ENCODE results near the gene SNX24.
"Not testable (repeated sequence)": the region's sequence is repeated elsewhere in the genome, so short reads cannot be mapped to it uniquely, and the experiment has no call there.

Gene SNX24

GRCh38 chr5:122874179-122874875, 28.9 kb downstream of the SNX24 start:
- no peak for DNase-seq

- no peak for DNase-seq
These were observed 32.1 kb downstream of the SNX24 start for GRCh38 chr5:122877518-122877917.

- DNase-seq, result no peak
These were observed 33.7 kb downstream of the SNX24 start for GRCh38 chr5:122879076-122879475.

GRCh38 chr5:122880170-122880689, 34.8 kb downstream of the SNX24 start:
- no peak for DNase-seq

DNA sequence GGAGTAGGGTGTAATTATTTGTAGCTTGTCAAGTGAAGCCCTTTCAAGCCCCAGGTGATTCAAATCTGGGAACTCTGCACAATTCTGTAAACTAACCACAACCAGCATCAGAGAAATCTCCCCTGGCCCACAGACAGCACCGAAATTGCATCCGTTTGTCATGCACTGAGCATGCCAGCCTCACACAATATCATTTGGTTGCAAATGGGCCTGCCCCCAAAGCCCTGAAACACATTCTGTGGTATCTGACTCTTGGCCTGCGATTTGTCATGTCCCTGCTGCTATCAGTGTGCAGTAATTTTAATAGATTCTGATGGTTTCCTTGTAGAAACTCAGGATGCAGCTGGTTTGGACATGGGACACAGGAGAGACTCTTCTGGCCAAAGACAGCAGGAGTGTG, 35.3 kb downstream of the SNX24 start:
- no peak for DNase-seq

DNA sequence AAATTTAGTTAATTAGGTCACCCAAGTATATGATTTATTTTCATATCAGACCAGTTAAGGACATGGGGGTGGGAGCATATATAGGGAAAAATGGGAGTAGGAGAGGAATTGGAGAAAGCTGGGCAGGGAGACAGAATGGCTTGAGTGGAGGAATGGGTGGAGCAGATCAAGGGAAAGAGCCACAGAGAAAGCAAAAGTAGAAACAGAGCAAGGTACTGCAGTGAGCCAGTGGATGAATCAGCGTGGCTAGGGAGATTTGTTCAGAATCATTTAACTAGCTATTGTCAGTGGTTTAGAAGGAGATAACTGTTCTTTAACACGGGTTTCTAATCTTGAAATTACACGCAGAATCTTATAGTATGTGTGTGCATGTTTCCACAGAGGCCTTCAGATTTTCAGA, 37.4 kb downstream of the SNX24 start:
- DNase-seq, result no peak

DNA sequence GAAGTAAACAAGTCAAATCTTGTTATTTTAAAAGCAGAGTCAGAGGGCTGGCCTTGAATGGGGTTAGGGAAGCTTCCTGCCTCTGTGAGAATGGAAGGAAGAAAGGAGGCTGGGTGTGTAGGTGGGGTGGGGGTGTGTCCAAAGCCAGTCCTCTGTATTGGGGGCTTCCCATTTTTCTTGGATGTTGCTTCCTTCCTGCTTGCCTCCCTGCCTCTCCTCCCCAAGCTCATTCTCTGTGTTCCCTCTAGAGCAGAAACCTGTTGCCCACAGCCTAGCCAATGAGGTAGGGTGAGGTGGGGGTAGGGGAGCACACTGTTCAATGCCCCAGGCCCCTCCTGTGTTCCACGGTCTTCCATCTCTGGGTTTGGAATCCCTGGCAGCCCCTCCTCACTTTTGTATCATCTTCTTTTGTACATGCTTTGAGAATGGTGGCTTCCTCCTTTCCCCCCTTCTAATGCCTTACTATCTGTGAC, 39.7 kb downstream of the SNX24 start:
- DNase-seq, result no peak

- no peak for DNase-seq
These were observed 40.5 kb downstream of the SNX24 start for GRCh38 chr5:122885891-122886290.

- no peak for DNase-seq
These were observed 49.7 kb downstream of the SNX24 start for GRCh38 chr5:122895141-122895540.

DNA sequence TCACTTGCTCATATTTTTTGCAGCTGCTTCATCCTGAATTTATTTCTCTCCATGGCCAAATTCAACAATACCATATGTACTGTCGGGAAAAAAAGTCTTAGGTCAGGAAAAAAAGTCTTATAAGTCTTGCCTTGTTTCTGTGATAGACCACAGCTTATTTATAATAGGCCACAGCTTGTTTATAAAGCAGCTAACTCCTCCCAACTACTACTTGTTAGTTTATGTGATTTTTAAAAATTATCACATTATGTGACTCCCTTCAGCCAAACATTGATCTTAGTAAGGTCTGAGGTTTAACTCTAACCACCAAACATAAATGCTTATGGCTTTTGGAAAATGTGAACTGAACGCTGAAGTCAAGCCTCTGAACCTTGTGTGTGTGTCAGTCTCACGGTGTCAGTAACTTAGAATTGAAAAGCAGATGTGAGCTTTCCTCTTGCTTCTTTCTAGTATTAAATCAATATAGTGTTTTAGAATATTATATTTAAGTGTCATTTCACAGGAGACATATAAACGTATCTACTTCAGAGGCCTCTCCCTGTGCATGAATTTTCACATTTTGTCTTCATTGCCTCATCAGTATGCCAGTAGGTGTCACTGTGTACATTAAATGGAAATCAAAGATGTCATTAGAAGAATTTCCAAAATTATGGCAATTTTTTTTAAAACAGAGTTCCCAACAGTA, 51.3 kb downstream of the SNX24 start:
- peak; percentile 5 for DNase-seq

DNA sequence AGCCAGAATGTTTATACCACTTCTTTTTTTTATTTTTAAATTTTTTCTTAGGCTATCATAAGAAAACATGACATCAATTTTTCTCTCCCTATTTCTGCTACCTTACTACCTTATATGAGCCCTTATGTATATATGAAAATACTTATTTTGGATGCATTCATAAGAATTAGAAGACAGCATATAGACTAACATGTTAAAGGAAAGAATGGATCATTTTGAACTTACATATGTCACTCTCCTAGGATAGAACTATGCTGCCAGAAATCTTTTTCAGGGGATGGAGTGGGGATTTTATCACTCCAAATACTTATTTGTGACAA, 51.8 kb downstream of the SNX24 start:
- DNase-seq, result no peak

DNA sequence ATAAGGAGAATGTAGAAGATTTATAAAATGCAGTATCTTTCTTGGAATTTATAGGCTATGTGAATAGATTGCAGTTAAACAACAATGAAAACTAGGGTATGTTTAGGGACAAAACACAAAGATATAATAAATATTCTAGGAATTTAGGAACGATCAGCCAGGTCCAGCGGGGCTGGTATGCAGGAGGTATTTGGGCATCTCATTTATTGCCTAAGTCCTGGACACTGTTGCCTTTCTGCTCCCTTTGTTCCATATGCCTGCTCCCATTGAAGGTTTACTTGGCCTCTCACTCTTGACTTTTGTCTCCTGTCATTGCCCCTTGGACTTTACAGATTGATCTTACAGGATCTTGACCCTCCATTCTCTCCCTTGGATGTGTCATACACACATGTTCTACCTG, 55.9 kb downstream of the SNX24 start:
- no peak for DNase-seq

- peak; percentile 10 for DNase-seq
These were observed 56.9 kb downstream of the SNX24 start for GRCh38 chr5:122902263-122902662.

DNA sequence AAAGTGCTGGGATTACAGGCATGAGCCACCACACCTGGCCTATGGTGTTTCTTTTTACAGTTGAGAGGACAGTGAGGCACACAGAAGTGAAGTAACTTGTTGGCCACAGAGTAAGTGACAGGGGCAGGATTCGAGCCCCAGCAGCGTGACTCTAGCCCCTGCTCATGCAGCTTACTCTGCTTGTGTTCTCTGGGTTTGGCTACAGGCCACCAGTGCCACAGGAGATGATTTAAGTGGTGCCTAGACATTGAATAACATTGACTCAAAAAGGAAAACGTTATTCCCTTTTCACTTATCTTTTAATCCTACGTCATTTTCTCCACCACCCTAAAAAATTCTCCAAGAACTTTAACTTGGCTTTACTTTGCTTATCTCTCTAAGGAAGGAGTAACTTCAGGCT, 61.4 kb downstream of the SNX24 start:
- no peak for DNase-seq

- no peak for DNase-seq
These were observed 61.9 kb downstream of the SNX24 start for GRCh38 chr5:122907276-122907675.

GRCh38 chr5:122908108-122908507, 62.7 kb downstream of the SNX24 start:
- DNase-seq, result no peak

GRCh38 chr5:122908662-122909061, 63.2 kb downstream of the SNX24 start:
- no peak for DNase-seq

DNA sequence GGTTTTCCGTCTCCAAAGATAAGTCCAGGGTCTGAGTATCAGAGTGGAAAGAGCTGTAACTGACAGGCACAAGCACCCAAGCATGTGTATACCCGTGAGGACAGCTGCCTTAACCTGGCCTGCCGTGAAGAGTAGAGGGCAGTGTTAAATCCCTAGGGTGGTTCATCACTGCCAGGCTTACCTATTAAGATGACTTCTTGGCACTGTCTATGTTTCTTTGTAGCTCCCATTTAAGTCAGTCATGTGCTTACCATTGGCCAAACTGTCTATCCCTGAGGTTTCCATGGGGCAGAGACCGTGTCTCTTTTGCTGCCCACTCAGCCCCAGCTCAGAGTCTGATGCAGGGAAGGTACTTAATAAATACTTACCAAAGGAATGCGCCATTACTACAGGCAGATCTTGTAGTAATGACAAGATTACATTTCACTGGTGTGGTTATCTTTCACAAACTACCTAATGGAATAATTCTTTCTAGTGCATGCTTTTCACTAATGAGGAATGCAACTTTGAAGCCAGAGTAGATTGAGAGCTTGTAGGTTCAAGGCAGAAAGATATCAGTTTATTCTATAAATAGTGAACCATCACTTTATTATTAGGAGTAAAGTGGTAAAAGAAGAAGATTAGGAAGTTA, 64.2 kb downstream of the SNX24 start:
- DNase-seq, result no peak

DNA sequence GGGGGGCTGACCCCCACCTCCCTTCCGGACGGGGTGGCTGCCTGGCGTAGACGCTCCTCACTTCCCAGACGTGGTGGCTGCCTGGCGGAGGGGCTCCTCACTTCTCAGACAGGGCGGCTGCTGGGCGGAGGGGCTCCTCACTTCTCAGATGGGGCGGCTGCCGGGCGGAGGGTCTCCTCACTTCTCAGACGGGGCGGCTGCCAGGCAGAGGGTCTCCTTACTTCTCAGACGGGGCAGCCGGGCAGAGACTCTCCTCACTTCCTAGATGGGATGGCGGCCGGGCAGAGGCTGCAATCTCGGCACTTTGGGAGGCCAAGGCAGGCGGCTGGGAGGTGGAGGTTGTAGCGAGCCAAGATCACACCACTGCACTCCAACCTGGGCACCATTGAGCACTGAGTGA, 68.0 kb downstream of the SNX24 start:
- DNase-seq, result not testable (repeated sequence)

DNA sequence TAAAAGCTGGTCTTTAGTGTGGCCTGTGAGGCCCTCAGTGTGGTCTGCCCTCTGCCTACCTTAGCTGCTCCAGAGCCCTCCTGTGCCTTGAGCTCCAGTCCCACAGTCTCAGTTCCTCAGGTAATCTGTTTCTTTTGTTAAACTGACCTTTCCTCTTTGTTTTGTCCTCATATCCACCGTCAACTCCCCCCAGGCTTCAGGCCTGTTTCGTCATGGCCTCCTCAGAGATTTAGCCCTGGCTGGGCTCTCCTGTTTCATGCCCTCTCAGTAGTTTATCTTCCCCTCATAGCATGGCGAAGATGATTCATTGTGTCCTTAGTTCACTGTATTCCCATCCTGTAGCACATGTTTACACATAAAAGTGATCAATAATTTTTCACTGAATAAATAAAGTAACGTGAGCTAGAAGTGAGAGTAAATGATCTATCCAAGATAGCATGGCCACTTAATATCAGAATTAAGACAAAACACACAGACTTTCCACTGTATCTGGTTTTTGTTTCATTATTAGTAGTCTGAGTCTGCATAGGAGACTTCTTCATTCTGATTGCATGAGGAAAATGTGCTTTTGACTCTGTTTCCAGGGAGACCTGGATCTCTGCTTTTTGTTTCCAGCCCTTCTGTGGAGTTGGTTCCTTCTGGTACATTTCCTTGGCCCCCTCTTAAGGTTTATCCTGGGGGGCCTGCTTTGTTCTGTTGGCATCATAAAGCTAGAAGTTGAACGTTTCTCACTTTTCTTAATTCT, 70.5 kb downstream of the SNX24 start:
- DNase-seq, result no peak

DNA sequence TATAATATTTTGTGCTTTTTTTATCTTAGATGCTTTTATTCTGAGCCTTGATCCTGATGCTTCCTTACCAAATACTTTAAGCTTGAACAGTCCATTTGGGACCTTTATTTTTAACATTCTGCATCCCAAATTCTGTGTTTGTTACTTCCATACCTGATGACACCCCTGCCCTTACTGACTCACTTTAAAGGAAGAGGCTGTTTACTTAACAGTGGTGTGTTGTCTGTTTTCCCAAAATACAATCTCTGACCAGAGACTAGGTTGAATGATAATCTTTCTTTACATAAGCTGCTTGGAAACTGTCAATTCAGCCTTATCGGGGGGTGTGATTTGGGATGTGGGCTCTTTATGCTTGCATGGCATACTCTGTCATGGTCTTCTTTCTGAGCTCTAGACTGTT, 71.1 kb downstream of the SNX24 start:
- DNase-seq, result no peak

DNA sequence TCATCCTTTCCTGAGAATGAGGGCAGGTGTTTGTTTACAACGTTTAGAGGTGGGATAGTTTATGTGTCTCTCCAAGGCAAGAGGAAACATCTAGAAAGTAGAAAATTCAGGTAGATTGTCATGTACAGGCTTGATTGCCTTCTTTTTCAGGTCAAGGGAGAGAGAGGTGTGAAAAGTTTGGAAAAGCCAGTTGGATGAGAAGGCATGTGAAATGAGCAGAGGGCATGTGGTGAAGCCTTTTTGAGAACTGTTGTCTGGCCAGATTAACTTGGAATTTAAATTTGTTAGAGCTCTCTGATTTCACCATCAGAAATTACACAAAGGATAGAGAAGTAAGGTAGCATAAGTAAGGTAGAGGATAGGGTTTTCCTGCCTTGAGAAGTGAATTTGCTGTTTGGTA, 74.6 kb downstream of the SNX24 start:
- no peak for DNase-seq

DNA sequence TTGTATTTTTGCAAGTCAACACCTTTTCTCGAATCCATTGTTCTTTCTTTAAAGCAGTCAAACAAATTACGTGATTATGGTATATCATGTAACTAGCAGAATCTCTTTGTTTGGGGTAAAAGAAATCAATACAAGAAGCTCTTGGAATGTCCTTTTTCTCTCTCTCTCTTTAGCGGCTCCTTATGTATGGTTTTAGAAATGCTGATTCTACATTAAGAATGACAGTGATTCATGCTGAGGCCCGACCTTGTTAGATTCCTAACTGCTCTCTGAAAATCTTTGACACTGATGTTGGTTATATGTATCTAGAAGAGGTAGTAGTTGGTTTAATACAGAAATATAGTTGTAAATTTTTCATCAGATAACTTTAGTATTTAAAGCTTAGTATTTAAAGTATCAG, 76.4 kb downstream of the SNX24 start:
- no peak for DNase-seq

Measured in CD4-positive, alpha-beta T cell treated with Interleukin-21 for 1 hour (primary cell).